HG02759 (cell line): ENCODE measurements around the gene EMILIN2.
"Not testable (repeated sequence)": the region's sequence is repeated elsewhere in the genome, so short reads cannot be mapped to it uniquely, and the experiment has no call there.

ENCODE experiments used
- ATAC-seq: cut with Tn5 transposase; IDR thresholded peaks from one replicate; pipeline ENCODE4 v1.9.1; 2021; ENCODE audit warnings: mild to moderate bottlenecking, moderate library complexity; ENCODE audit not compliant: unreplicated experiment

Gene EMILIN2

GRCh38 chr18:2846636-2847316 lies at the start of gene EMILIN2:
TSS of gene EMILIN2 (plus strand) at chr18:2847006. CDS start at chr18:2847189, 183 bp downstream.
- ATAC-seq = peak; percentile 60

DNA sequence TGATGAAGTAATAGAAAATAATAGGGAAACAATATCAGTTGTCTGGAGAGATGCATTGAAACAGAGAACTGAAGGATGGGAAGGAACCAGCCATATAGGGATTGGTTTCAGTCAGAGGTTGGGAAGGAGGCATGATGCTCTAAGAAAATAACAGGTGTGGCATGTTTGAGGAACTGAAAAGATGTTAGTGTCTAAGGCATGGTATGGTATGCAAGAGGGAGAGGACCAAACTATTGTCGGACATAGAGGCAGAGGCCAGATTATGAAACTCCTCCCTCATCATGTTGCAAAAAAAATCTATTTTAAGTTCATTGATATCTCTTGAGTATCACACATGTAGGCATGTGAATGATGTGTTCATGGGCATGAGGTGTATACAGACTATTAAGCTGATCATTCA lies 48.9 kb upstream of the EMILIN2 start:
- peak; percentile 60 for ATAC-seq

GRCh38 chr18:2799369-2799768 lies 47.4 kb upstream of the EMILIN2 start:
- no peak for ATAC-seq

DNA sequence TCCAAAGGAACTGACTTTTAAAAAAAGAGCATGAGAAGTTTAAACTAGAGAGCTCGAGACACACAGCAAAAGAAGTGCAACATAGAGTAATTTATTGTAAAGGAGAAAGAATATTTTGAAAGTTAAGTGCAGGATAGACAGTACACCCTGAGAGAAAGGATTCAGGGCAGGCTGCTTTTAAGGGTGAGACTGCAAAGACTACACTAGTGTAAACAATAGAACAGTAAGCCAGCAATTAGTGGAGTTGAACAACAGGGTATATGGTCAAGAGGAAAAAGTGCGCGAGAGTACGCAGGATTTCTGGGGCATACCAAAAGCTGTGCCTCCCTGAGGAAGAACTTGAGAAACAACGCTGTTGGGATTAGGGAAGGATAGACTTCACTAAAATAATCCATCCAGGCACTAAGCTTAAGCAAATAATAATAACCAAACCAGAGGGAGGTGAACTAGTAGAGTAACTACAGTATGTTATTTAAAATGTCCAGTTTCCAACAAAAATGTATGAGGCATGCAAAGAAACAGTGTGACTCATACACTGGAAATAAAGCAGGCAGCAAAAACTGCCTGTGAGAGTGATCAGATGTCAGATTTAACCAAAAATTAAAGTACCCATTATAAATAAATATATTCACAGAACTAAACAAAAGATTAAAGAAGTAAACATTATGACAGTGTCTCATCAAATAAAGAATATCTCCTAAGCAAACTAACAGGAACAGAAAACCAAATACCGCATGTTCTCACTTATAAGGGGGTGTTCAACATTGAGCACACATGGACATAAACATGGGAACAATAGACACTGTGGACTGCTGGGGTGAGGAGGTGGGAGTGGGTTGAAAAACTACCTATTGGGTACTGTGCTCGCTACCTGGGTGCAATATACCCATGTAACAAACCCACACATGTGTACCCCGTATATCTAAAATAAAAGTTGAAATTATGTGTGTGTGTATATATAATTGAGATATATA lies 40.5 kb upstream of the EMILIN2 start:
- ATAC-seq = no peak

GRCh38 chr18:2808640-2809039 lies 38.2 kb upstream of the EMILIN2 start:
- ATAC-seq = not testable (repeated sequence)

GRCh38 chr18:2809666-2810183 lies 37.1 kb upstream of the EMILIN2 start:
- not testable (repeated sequence) for ATAC-seq

- no peak for ATAC-seq
Observed at GRCh38 chr18:2811416-2811815, 35.4 kb upstream of the EMILIN2 start.

DNA sequence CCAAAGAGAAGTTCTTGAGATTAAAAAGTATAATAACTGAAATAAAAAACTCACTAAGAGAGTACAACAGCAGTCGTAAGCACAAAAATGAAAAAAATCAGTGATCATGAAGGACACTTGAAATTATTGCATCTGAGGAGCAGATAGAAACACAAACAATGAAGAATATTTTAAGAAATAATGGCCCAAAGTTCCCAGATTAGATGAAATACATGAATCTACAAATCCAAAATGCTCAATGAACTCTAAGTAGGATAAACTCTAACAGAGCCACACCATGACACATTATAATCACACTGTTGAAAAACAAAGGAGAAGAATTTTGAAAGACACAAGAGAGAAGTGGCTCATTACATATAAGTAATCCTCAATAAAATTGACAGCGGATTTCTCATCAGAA lies 31.9 kb upstream of the EMILIN2 start:
- no peak for ATAC-seq

- no peak for ATAC-seq
Observed at GRCh38 chr18:2818281-2818680, 28.5 kb upstream of the EMILIN2 start.

GRCh38 chr18:2821695-2822094 lies 25.1 kb upstream of the EMILIN2 start:
- ATAC-seq = no peak

- ATAC-seq = no peak
Observed at GRCh38 chr18:2822213-2822921, 24.4 kb upstream of the EMILIN2 start.

DNA sequence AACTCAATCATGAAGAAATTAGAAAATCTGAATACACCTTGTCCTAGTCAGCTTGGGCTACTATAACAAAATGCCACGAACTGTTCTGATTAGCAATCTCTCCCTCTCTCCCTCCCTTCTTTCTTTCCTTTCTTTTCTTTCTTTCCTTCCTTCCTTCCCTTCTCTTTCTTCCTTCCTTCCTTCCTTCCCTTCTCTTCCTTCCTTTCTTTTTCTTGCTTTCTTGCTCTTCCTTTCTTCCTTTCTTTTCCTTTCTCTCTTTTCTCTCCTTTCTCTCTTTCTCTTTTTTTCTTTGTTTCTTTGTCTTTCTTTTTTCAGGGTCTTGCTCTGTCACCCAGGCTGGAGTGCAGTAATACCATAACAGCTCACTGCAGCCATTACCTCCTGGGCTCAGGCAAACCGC lies 23.6 kb upstream of the EMILIN2 start:
- no peak for ATAC-seq

DNA sequence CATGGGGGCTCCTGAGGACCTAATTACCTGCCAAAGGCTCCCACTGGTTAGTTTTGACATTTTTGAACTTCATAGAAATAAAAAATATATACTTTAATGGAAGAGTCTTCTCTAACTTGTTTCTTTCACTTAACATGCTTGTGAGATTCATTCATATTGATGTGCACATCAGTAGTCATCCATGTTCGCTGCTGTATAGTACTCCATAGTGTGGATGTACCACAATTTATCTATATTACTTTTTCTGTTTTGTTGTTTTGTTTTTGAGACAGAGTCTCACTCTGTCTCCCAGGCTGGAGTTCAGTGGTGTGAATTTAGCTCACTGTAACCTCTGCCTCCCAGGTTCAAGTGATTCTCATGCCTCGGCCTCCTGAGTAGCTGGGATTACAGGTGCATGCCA lies 22.8 kb upstream of the EMILIN2 start:
- no peak for ATAC-seq

- ATAC-seq = no peak
Observed at GRCh38 chr18:2824865-2825264, 21.9 kb upstream of the EMILIN2 start.

- ATAC-seq = no peak
Observed at GRCh38 chr18:2825613-2826175, 21.1 kb upstream of the EMILIN2 start.

DNA sequence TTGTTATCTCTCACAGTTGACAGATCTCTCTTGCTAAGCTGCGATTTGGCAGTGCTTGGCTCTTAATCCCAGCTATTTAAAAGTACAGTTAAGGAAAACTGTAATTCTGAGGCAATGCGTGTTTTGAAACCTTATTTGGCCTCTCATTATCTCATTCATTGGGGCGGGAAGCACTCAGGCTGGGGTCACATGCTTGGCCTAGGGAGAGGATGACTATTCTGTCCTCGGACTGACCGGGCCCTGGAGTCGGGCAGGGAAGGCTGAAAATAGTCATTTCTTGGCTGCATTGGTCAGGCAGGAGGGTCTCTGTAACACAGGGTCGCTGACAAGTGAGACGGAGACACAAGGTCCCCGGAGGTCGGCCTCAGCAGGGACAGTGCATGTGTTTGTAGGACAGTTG lies 20.2 kb upstream of the EMILIN2 start:
- no peak for ATAC-seq

DNA sequence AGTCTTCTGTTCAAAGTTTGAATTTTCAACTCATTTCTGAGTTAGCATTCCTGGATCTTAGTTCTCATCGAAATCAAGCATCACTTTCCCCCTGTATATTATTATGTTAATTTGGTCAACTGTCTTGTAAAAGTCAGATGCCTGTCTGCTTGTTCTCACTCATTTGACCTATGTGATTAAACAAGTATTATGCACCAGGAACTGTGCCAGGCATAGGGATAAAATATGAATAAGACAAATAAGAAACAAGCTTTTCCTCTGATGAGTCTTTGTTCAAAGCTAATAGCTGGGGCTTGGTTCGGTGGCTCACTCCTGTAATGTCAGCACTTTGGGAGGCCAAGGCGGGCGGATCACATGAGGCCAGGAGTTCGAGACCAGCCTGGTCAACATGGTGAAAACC lies 19.7 kb upstream of the EMILIN2 start:
- ATAC-seq = no peak

GRCh38 chr18:2836118-2836517 lies 10.7 kb upstream of the EMILIN2 start:
- not testable (repeated sequence) for ATAC-seq

- ATAC-seq = not testable (repeated sequence)
Observed at GRCh38 chr18:2837290-2837689, 9.5 kb upstream of the EMILIN2 start.

DNA sequence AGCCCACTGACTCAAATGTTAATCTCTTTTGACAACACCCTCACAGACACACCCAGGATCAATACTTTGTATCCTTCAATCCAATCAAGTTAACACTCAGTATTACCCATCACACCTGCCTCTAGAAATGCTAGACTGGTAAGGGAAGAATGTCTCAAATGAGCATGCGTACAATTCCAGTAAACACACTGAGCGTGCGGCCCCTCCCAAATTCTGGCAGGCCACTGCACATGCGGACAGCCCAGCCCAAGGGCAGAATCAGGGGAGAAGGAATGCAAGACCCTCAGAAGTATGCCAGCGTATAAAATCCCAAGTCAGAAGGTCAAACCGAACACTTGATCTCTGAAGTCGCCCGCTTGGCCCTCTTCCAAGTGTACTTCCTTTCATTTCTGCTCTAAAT lies 7.6 kb upstream of the EMILIN2 start:
- ATAC-seq = no peak

GRCh38 chr18:2840521-2840920 lies 6.3 kb upstream of the EMILIN2 start:
- no peak for ATAC-seq
